Adrenal gland (tissue), 5 donors: Measurements from ENCODE around the gene RPGRIP1.

Source experiments
- POLR2A ChIP-seq, 2 donors: fragments of 450-650 bp; IDR thresholded peaks; one replicate each; pipeline ENCODE4 v1.6.1; 2017; ENCODE audit warnings: antibody characterized with exemption in 2 of 2, mild to moderate bottlenecking in 2 of 2, moderate library complexity in 1 of 2
- TF ChIP-seq, protein P1 (sequence below), 6 experiments: fragments of 450-650 bp in 4 of 6; fragments of 200-600 bp in 2 of 6; sonication (generic) in 1 of 6; IDR thresholded peaks; 1 replicate in 5 of 6; 2 replicates in 1 of 6; pipeline versions ENCODE4 v1.5.1 to v1.8.0; 2016 to 2021; ENCODE audit warnings: antibody characterized with exemption in 6 of 6, mild to moderate bottlenecking in 2 of 6, moderate library complexity in 1 of 6
- donor health status: DM: no; HTN: no; CAD: no.

DNA sequence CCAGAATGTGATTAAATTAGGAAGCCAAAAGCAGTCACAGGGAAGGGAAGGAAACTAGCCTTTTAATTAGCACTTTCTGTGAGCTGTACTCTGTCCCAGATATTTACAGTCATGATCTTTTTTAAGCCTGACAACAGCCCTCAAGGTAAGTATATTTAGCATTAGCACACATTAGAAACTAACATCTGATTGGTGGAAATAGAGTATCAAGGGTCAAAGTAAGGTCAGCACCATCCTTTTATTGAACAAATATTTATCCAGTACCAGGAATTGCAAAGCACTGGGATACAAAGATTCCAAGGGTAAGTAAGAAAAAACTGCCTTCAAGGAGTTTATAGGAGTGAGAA is 28.2 kb downstream of the RPGRIP1 start:
- TF ChIP-seq, protein P1, sequence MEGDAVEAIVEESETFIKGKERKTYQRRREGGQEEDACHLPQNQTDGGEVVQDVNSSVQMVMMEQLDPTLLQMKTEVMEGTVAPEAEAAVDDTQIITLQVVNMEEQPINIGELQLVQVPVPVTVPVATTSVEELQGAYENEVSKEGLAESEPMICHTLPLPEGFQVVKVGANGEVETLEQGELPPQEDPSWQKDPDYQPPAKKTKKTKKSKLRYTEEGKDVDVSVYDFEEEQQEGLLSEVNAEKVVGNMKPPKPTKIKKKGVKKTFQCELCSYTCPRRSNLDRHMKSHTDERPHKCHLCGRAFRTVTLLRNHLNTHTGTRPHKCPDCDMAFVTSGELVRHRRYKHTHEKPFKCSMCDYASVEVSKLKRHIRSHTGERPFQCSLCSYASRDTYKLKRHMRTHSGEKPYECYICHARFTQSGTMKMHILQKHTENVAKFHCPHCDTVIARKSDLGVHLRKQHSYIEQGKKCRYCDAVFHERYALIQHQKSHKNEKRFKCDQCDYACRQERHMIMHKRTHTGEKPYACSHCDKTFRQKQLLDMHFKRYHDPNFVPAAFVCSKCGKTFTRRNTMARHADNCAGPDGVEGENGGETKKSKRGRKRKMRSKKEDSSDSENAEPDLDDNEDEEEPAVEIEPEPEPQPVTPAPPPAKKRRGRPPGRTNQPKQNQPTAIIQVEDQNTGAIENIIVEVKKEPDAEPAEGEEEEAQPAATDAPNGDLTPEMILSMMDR (IDR thresholded peaks at IDR 0.05): no peak
- TF ChIP-seq POLR2A (IDR thresholded peaks at IDR 0.05): no peak
